Hepatocyte (in vitro differentiated cells): ENCODE results near the gene WSCD2.

Experiments used
- CTCF ChIP-seq: fragments of 200-600 bp; sonication (generic); IDR thresholded peaks from 2 replicates; pipeline ENCODE4 v1.5.1; 2016; ENCODE audit warnings: antibody characterized with exemption, mild to moderate bottlenecking; ENCODE audit not compliant: poor library complexity
- EZH2 ChIP-seq: fragments of 200-600 bp; sonication (generic); IDR thresholded peaks from 2 replicates; pipeline ENCODE4 v1.6.1; 2016; ENCODE audit warnings: antibody characterized with exemption, mild to moderate bottlenecking, borderline replicate concordance

- TF ChIP-seq EZH2 (no peak), CTCF (no peak)
These were observed 27.6 kb downstream of the WSCD2 start for GRCh38 chr12:108156717-108157116.
